Measurements from ENCODE around the gene GAL3ST1. TPM values are rescaled to one million over a fixed set of nuclear protein-coding genes. Genes with fewer than 3 reads are reported as not detected.
"Not testable (repeated sequence)": the region's sequence is repeated elsewhere in the genome, so short reads cannot be mapped to it uniquely, and the experiment has no call there.

The GAL3ST1 gene
- total and polyA plus RNA-seq, 2 experiments from 2014 or later: 11.4 to 17.1 TPM

- 4% methylated on average over 58 of the region's 64 CpGs for WGBS (ENCODE audit: low lambda C conversion rate, missing lambda C conversion rate)
- peak overlapping the region; percentile 39 for H3K4me3 ChIP-seq
- peaks cover 21% of the 10 kb centered on the region for H3K27me3 ChIP-seq
- peaks cover 13% of the 10 kb centered on the region for H3K4me1 ChIP-seq (ENCODE audit: insufficient read depth)
- no peaks in the 10 kb centered on the region for H3K9me2 ChIP-seq (replicated peaks; ENCODE audit: insufficient read depth)
- peak overlapping the region; percentile 95 for H3K4me2 ChIP-seq
- H4K20me1 ChIP-seq (ENCODE audit: insufficient read depth, poor library complexity, severe bottlenecking): no peaks in the 10 kb centered on the region
- no peaks in the 10 kb centered on the region for H3K79me2 ChIP-seq
- DNase-seq (ENCODE audit: low spot score): peak; percentile 46
- H3K36me3 ChIP-seq (replicated peaks; ENCODE audit: insufficient read depth, low read depth): no peaks in the 10 kb centered on the region
- H2AFZ ChIP-seq: peak overlapping the region; percentile 95
- H3K9me3 ChIP-seq (ENCODE audit: low read depth): no peaks in the 10 kb centered on the region
- TF ChIP-seq EZH2phosphoT487 (IDR thresholded peaks at IDR 0.05; ENCODE audit: low read depth, severe bottlenecking, unreplicated experiment): no peak
- TF ChIP-seq, protein P1, sequence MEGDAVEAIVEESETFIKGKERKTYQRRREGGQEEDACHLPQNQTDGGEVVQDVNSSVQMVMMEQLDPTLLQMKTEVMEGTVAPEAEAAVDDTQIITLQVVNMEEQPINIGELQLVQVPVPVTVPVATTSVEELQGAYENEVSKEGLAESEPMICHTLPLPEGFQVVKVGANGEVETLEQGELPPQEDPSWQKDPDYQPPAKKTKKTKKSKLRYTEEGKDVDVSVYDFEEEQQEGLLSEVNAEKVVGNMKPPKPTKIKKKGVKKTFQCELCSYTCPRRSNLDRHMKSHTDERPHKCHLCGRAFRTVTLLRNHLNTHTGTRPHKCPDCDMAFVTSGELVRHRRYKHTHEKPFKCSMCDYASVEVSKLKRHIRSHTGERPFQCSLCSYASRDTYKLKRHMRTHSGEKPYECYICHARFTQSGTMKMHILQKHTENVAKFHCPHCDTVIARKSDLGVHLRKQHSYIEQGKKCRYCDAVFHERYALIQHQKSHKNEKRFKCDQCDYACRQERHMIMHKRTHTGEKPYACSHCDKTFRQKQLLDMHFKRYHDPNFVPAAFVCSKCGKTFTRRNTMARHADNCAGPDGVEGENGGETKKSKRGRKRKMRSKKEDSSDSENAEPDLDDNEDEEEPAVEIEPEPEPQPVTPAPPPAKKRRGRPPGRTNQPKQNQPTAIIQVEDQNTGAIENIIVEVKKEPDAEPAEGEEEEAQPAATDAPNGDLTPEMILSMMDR (IDR thresholded peaks at IDR 0.05; ENCODE audit: poor library complexity): no peak
- no peak for TF ChIP-seq EZH2 (IDR thresholded peaks at IDR 0.05; ENCODE audit: borderline replicate concordance)
- H3K27ac ChIP-seq: no peak overlapping the region
Observed at GRCh38 chr22:30541961-30542810, 32.3 kb downstream of the GAL3ST1 start.

DNA sequence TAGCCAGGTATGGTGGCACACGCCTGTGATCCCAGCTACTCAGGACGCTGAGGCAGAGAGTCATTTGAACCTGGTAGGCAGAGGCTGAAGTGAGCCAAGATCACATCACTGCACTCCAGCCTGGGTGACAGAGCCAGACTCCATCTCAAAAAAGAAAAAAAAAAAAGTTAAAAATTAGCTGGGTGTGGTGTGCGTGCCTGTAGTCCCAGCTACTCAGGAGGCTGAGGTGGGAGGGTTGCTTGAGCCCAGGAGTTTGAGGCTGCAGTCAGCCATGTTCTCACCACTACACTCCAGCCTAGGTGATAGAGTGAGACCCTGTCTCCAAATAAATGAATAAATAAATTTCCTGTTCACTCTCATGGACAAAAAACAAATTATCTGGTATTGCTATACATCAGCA, 33.0 kb downstream of the GAL3ST1 start:
- not testable (repeated sequence) for H3K9me2 ChIP-seq (replicated peaks; ENCODE audit: insufficient read depth); H3K9me3 ChIP-seq (ENCODE audit: low read depth); H3K36me3 ChIP-seq (replicated peaks; ENCODE audit: insufficient read depth, low read depth); DNase-seq (ENCODE audit: low spot score); H3K4me3 ChIP-seq; H3K79me2 ChIP-seq; H3K27ac ChIP-seq; H4K20me1 ChIP-seq (ENCODE audit: insufficient read depth, poor library complexity, severe bottlenecking)
- H3K4me1 ChIP-seq (ENCODE audit: insufficient read depth): peaks cover 13% of the 10 kb centered on the region
- H2AFZ ChIP-seq: peak overlapping the region; percentile 95
- 91% methylated on average over 3 of the region's 3 CpGs for WGBS (ENCODE audit: low lambda C conversion rate, missing lambda C conversion rate)
- peak overlapping the region; percentile 95 for H3K4me2 ChIP-seq
- H3K27me3 ChIP-seq: peaks cover 21% of the 10 kb centered on the region

- Histone ChIP-seq H3K4me1 (ENCODE audit: insufficient read depth) (peaks cover 13% of the 10 kb centered on the region), H3K9me2 (replicated peaks; ENCODE audit: insufficient read depth) (no peaks in the 10 kb centered on the region), H3K27me3 (peaks cover 21% of the 10 kb centered on the region), H3K9me3 (ENCODE audit: low read depth) (no peaks in the 10 kb centered on the region), H4K20me1 (ENCODE audit: insufficient read depth, poor library complexity, severe bottlenecking) (no peaks in the 10 kb centered on the region), H3K36me3 (replicated peaks; ENCODE audit: insufficient read depth, low read depth) (no peaks in the 10 kb centered on the region), H3K79me2 (no peaks in the 10 kb centered on the region), H3K4me3 (no peak overlapping the region), H2AFZ (no peak overlapping the region), H3K27ac (no peak overlapping the region), H3K4me2 (no peak overlapping the region)
- TF ChIP-seq EZH2phosphoT487 (IDR thresholded peaks at IDR 0.05; ENCODE audit: low read depth, severe bottlenecking, unreplicated experiment) (no peak), EZH2 (IDR thresholded peaks at IDR 0.05; ENCODE audit: borderline replicate concordance) (no peak)
- TF ChIP-seq, protein P1 (IDR thresholded peaks at IDR 0.05; ENCODE audit: poor library complexity): no peak
- DNase-seq (ENCODE audit: low spot score): no peak
- WGBS (ENCODE audit: low lambda C conversion rate, missing lambda C conversion rate): 90% methylated on average over 1 of the region's 1 CpG
Observed at GRCh38 chr22:30539368-30539767, 35.1 kb downstream of the GAL3ST1 start.

DNA sequence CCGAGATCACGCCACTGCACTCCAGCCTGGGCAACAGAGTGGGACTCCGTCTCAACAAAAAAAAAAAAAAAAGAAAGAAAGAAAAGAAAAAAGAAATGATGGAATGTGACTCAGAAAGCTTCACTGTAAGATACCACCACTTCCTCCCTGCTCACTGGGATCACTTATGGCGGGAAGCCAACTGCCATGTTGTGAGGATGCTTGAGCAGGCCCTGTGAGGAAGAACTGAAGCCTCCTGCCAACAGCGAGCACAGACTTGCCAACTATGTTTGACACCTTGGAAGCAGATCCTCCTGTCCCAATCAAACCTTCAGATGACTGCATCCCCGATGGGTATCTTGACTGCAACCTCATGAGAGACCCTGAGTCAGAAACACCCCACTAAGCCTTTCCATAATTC, 36.2 kb downstream of the GAL3ST1 start:
- no peak overlapping the region for H3K4me2 ChIP-seq
- H3K27me3 ChIP-seq: peaks cover 18% of the 10 kb centered on the region
- 90% methylated on average over 6 of the region's 6 CpGs for WGBS (ENCODE audit: low lambda C conversion rate, missing lambda C conversion rate)
- no peak overlapping the region for H3K4me3 ChIP-seq
- TF ChIP-seq, protein P1 (IDR thresholded peaks at IDR 0.05; ENCODE audit: poor library complexity): no peak
- TF ChIP-seq EZH2 (IDR thresholded peaks at IDR 0.05; ENCODE audit: borderline replicate concordance) (no peak), EZH2phosphoT487 (IDR thresholded peaks at IDR 0.05; ENCODE audit: low read depth, severe bottlenecking, unreplicated experiment) (no peak)
- no peaks in the 10 kb centered on the region for H3K9me3 ChIP-seq (ENCODE audit: low read depth)
- H3K79me2 ChIP-seq: no peaks in the 10 kb centered on the region
- H3K9me2 ChIP-seq (replicated peaks; ENCODE audit: insufficient read depth): no peaks in the 10 kb centered on the region
- no peaks in the 10 kb centered on the region for H4K20me1 ChIP-seq (ENCODE audit: insufficient read depth, poor library complexity, severe bottlenecking)
- H3K36me3 ChIP-seq (replicated peaks; ENCODE audit: insufficient read depth, low read depth): no peaks in the 10 kb centered on the region
- peaks cover 13% of the 10 kb centered on the region for H3K4me1 ChIP-seq (ENCODE audit: insufficient read depth)
- no peak overlapping the region for H2AFZ ChIP-seq
- DNase-seq (ENCODE audit: low spot score): no peak
- H3K27ac ChIP-seq: no peak overlapping the region
